GM12891 (cell line): Measurements from ENCODE around the gene LMBRD1.
"Not testable (repeated sequence)": the region's sequence is repeated elsewhere in the genome, so short reads cannot be mapped to it uniquely, and the experiment has no call there.

Experiments
- DNase-seq: peaks from one replicate; pipeline ENCODE4 v3.0.0; 2011; ENCODE audit warnings: low spot score; ENCODE audit not compliant: insufficient read length
- FAIRE-seq: peaks from 2 replicates; lab custom pipeline; 2011; peaks lifted over from hg19 to GRCh38; lab: Jason Lieb, UNC
- PAX5 ChIP-seq: IDR thresholded peaks from 2 replicates; pipeline ENCODE4 v1.6.1; 2011; ENCODE audit warnings: low read length, moderate library complexity, mild to moderate bottlenecking; ENCODE audit not compliant: insufficient read depth, severe bottlenecking
- POLR2A ChIP-seq: IDR thresholded peaks from 2 replicates; pipeline ENCODE4 v1.6.1; 2011; ENCODE audit warnings: low read depth, low read length, control low read depth
- POLR2AphosphoS5 ChIP-seq: IDR thresholded peaks from 2 replicates; pipeline ENCODE4 v1.6.1; 2011; ENCODE audit warnings: low read depth, low read length, control low read depth
- POU2F2 ChIP-seq: IDR thresholded peaks from 2 replicates; pipeline ENCODE4 v1.6.1; 2011; ENCODE audit warnings: low read depth, mild to moderate bottlenecking, control low read depth, low read length, moderate library complexity
- SPI1 ChIP-seq: IDR thresholded peaks from 2 replicates; pipeline ENCODE4 v1.6.1; 2011; ENCODE audit warnings: low read depth, low read length, control low read depth
- TAF1 ChIP-seq: IDR thresholded peaks from 2 replicates; pipeline ENCODE4 v1.6.1; 2011; ENCODE audit warnings: low read depth, low read length, control low read depth

LMBRD1 gene

GRCh38 chr6:69706724-69707123, 90.1 kb downstream of the LMBRD1 start:
- no peak for TF ChIP-seq PAX5
- FAIRE-seq (no peak), DNase-seq (no peak)

GRCh38 chr6:69705954-69706353, 90.9 kb downstream of the LMBRD1 start:
- DNase-seq, result no peak

DNA sequence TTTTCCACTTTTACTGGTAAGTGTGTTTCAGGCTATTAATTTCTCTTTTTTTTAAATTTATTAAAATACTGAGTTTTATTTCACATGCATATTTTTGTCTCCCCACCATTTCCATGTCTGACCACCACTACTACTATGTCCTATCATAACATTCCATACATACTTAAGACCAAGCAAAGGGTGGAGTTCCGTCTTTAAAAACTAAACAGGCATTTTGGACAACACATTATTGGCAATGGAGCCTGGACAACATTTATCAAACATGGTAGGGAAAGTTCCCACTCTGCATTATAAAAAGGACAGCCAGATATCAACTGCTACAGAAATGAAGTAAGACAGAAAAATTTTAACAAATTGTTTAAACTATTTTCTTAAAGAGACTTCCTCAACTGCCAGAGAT, 91.9 kb downstream of the LMBRD1 start:
- FAIRE-seq (peak; percentile 20), DNase-seq (no peak)
- no peak for TF ChIP-seq POLR2A
- TF ChIP-seq POLR2AphosphoS5, result no peak
- no peak for TF ChIP-seq SPI1
- no peak for TF ChIP-seq TAF1
- TF ChIP-seq PAX5, result no peak
- no peak for TF ChIP-seq POU2F2

More at GRCh38 chr6:69705954-69706353, 90.9 kb downstream of the LMBRD1 start:
- no peak for TF ChIP-seq POU2F2
- TF ChIP-seq PAX5, result no peak
- no peak for TF ChIP-seq POLR2AphosphoS5
- TF ChIP-seq POLR2A, result no peak
- TF ChIP-seq TAF1, result no peak
- no peak for TF ChIP-seq SPI1
- no peak for FAIRE-seq

- FAIRE-seq (no peak), DNase-seq (no peak)
- TF ChIP-seq TAF1, result no peak
- TF ChIP-seq POU2F2, result no peak
- TF ChIP-seq POLR2AphosphoS5, result no peak
- TF ChIP-seq SPI1, result no peak
Measured at GRCh38 chr6:69699655-69700054, 97.2 kb downstream of the LMBRD1 start.

GRCh38 chr6:69696273-69696672, 100.5 kb downstream of the LMBRD1 start:
- no peak for DNase-seq
- TF ChIP-seq SPI1, result no peak
- no peak for TF ChIP-seq POLR2AphosphoS5
- no peak for TF ChIP-seq TAF1
- TF ChIP-seq POU2F2, result no peak
- TF ChIP-seq POLR2A, result no peak
- TF ChIP-seq PAX5, result no peak

GRCh38 chr6:69693762-69694161, 103.0 kb downstream of the LMBRD1 start:
- TF ChIP-seq POLR2A, result no peak
- TF ChIP-seq PAX5, result no peak
- no peak for TF ChIP-seq TAF1
- TF ChIP-seq POU2F2, result no peak
- TF ChIP-seq SPI1, result no peak
- TF ChIP-seq POLR2AphosphoS5, result no peak
- DNase-seq, result no peak
- no peak for FAIRE-seq

More at GRCh38 chr6:69696273-69696672, 100.5 kb downstream of the LMBRD1 start:
- FAIRE-seq, result no peak

DNA sequence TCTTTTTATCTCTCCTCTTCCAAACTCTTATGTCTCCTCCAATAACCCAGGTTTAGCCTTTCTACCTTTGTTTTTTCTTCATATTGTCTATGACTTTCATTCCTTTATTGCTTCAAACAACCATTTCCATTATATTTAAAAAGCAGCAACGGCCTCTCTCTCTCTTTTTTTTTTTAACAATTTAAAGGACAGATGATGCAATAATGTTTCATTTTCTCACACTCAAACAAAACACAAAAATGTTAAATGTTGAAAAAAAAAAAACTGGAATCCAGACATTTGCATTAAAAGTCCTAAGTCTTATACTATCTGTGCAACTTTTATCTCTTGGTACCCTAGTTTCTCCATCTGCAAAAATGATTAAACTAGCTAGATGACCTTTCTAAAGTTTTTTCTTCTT, 105.8 kb downstream of the LMBRD1 start:
- no peak for TF ChIP-seq POLR2A
- TF ChIP-seq POLR2AphosphoS5, result no peak
- TF ChIP-seq TAF1, result no peak
- TF ChIP-seq POU2F2, result no peak
- no peak for TF ChIP-seq PAX5
- no peak for TF ChIP-seq SPI1
- DNase-seq (no peak), FAIRE-seq (no peak)

- DNase-seq (no peak), FAIRE-seq (no peak)
- TF ChIP-seq POLR2A (no peak), PAX5 (no peak), TAF1 (no peak), POLR2AphosphoS5 (no peak), POU2F2 (no peak), SPI1 (no peak)
Measured at GRCh38 chr6:69680302-69680701, 116.5 kb downstream of the LMBRD1 start.

GRCh38 chr6:69673298-69673697, 123.5 kb downstream of the LMBRD1 start:
- no peak for DNase-seq
- FAIRE-seq, result no peak
- TF ChIP-seq POLR2AphosphoS5 (no peak), SPI1 (no peak)

DNA sequence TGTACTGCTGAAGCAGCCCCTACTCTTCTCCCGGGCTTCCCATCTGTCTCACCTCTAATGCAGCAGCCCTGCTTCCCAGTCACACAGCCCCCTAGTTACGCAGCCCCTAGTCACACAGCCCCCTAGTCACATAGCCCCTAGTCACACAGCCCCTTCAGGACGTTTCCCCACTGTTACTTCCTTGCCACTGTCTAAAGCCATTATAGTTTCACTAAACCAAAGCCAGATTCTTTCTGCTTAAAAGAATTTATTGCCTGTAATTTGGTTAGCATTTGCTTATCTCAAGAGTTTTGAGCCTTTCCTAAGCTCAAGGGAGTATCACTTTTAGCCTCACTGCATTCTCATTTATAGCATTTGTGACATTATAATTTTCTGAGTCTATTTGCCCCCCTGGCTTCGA, 127.9 kb downstream of the LMBRD1 start:
- no peak for DNase-seq
- FAIRE-seq, result peak; percentile 41
- TF ChIP-seq TAF1, result no peak
- no peak for TF ChIP-seq PAX5
- TF ChIP-seq POLR2A, result no peak
- no peak for TF ChIP-seq POU2F2
- no peak for TF ChIP-seq SPI1
- no peak for TF ChIP-seq POLR2AphosphoS5

- DNase-seq, FAIRE-seq: not testable (repeated sequence)
Measured at GRCh38 chr6:69666779-69667178, 130.0 kb downstream of the LMBRD1 start.

DNA sequence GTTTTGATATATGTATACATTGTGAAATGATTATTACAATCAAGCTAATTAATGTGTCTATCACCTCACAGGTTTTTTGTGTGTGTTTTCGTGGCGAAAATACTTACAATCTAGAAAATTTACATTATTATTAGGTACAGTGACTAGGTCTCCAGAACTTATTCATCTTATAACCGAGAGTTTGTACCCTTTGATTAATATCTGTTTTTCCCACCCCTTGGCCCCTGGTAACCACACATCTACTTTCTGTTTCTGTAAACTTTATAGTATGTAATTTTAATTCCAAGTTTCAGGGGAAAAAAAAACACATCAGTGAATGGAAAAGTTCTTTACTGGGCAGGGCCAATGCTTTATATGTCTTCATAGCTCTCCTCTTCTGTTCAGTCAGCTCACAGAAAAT, 131.4 kb downstream of the LMBRD1 start:
- DNase-seq (no peak), FAIRE-seq (no peak)
- TF ChIP-seq POU2F2 (no peak), POLR2AphosphoS5 (no peak), POLR2A (no peak), TAF1 (no peak), PAX5 (no peak), SPI1 (no peak)

DNA sequence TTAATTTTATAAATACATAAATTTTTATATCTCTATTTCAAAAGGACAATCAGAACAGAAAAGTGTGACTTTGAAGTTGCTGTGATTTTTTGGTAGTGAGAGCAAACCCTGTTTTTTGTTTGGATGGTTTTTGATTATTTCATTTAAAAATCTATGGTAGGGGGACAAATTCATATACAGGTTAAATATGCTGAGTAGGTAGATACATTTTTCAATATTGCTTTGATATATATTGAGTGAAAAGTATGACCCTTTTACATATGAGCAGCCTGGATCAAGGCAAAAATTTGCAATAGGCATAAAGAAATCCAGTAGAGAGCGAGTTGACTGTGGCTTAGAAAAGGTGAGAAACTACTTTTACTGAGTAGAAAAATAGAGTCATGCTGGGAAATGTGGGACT, 132.3 kb downstream of the LMBRD1 start:
- TF ChIP-seq TAF1, result no peak
- no peak for TF ChIP-seq SPI1
- no peak for TF ChIP-seq POLR2A
- TF ChIP-seq POU2F2, result no peak
- no peak for TF ChIP-seq POLR2AphosphoS5
- no peak for TF ChIP-seq PAX5
- FAIRE-seq (no peak), DNase-seq (no peak)
